ENCODE results near the gene TRAPPC10.

Gene TRAPPC10

DNA sequence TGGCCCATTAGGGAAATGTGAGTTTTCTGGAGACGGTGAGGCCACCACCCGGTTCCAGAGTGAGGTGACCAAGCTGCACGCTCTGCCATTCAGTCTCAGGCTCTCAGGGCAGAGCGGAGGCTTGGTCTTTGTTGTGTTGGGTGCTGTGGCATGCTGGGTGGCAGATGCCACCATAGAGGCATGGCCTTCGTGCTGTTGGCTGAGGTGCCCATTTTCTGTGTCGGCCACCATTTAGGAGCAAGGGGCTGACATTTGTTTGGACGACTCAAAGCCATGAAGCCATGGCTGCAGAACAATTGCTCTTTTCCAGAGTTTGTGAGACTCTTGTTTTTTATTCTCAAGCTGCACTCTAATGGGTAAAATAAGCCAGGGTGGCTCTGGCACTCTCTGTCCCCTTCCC, 58.3 kb downstream of the TRAPPC10 start:
- DNase-seq = no peak

DNA sequence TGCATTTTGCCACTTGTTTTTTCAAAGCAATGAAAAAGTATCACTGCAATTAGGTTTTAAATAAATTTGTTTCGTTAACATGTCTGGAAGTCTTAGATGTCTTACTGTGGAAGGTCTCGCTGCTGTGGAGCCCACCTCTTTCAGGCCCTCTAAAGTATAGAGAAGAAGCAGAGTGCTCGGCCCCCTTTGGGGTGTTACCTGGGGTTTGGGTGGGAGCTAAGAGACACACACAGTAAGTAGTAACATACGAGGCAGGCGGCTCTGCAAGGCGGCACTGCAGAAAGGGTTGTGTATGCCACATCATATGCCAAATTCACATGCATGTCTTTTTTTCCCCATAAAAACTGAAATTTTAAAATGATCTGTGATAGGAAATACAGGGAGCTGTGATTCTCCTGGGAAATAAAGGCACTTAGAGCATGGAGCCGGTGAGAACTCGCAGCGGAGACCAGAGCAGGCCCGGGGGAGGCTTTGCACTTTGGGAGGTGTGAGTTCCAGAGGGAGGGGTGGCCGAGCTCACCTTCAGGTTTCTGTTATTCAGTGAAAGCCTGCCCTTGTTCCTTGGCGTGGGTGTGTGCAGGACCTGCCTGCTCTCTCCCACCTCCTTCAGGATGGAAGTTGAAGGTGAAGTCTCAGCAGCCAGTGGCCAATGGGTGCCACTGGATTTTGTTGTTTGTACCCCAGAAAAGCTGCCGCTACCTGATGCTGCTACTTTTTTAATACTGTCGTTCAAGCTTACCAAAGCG, 59.4 kb downstream of the TRAPPC10 start:
- no peak for DNase-seq

DNA sequence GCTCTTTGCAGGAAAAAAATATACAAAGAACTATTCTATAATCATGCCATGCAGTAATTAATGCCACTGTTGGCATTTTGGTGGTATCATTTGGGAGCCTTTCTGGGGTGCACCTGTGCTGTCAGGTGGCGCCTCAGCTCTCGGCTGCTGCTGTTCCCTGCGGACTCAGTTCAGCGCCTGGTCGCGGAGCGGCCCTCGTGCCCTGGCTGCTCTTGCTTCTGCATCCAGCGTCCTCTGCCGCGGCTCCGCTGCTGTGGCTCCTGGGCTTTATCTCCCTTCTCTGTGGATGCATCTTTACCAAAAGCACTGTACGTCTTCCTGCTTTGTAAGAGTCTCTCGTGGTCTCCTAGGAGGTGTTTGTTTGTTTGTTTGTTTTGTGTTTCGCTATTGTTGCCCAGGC, 60.0 kb downstream of the TRAPPC10 start:
- no peak for DNase-seq

DNA sequence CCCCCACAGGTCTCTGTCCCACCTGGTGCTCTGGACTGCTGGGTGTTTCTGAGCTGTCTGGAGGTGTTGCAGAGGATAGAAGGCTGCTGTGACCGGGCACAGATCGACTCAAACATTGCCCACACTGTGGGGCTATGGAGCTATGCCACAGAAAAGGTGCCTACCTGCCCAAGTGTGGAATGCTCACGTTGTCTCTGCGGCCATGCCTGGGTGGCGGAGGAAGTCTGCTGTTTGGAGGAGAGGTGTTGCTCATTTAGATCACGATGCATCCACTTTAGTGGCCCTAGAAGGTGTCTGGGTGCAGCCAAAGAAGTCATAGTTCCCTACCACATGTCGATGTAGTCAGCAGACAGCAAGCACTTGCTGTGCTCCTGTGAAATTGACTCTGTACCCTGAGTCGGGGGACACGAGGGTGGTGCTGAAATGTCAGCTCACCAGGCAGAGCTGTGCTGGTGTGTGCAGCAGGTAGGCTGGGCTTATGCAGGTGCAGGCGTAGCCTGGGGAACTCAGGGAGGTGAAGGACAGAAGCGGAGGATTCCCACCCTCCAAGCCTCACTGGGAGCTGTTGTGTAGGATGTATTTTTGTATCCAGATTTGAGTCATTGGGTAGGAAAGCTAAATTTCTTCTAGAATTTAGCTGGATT, 62.3 kb downstream of the TRAPPC10 start:
- DNase-seq = no peak

DNA sequence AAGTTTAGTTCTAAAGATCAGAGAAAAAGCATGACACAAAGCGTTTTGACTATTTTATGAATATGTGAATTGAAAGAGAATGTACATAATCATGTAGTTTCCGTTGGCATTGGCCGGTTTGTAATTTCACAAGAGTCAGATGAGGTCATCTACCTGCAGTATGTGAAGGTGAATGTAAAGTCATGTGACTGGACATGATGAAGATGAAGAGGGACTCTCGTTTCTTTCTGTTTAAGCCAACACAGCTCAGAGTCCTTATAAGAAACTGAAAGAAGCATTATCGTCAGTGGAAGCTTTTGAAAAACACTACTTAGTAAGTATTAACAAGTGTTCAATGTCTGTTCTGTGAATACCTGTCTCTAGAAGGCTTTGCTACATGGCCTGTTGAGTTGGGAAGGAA, 64.2 kb downstream of the TRAPPC10 start:
- DNase-seq = no peak

DNA sequence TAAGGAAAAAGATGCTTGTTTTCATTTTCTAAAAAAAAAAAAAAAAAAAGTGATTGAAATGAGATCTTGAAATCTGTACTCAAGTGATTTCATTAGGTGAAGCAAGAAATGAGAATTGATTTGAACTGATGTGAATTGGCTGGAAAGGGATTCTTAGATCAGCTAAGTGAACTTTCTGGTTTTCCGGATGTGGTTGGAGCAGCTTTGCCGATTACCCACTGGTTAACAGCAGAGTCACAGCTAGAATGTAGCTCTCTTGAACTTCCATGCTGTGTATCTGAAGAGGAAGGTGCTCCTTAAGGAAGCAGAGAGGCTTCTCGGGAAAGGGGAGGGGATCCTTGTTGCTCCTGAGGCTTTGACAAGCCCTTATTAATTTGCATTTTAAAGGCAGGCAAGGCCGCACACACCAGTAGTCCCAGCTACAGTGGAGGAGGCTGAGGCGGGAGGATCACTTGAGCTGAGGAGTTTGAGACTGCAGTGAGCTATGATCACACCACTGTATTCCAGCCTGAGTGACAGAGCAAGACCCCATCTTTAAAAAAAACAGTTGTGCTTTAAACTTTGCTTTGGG, 66.4 kb downstream of the TRAPPC10 start:
- DNase-seq = no peak

DNA sequence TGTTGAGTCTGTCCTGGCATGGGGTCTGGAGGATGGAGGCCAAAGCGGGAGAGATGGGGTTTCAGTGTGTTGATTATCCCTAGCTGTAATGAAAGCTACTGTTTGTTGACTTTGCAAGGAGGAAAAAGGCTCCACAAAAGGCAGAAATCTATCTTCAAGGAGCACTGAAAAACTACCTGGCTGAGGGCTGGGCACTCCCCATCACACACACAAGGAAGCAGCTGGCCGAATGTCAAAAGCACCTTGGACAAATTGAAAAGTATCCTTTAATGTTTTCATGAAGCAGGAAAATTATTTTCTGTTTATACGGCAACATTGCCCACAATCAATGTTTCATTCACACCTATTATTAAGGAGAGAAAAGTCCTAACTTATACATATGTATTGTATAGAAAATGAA, 67.3 kb downstream of the TRAPPC10 start:
- DNase-seq = no peak

DNA sequence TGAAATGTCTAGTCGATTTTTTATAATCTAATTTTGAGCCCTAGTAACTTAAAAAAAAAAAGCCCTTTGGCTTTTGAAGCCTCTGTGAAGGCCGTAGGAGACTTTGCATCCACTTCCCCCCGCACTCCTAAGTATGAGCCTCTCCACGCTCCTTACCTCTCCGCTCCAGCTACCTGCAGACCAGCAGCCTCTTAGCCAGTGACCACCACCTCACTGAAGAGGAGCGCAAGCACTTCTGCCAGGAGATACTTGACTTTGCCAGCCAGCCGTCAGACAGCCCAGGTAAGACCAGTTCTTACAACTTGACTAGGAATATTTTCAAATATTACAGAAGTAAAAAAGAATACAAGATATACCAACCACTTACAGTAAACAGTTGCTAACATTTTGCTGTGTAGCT, 67.7 kb downstream of the TRAPPC10 start:
- DNase-seq = no peak

DNA sequence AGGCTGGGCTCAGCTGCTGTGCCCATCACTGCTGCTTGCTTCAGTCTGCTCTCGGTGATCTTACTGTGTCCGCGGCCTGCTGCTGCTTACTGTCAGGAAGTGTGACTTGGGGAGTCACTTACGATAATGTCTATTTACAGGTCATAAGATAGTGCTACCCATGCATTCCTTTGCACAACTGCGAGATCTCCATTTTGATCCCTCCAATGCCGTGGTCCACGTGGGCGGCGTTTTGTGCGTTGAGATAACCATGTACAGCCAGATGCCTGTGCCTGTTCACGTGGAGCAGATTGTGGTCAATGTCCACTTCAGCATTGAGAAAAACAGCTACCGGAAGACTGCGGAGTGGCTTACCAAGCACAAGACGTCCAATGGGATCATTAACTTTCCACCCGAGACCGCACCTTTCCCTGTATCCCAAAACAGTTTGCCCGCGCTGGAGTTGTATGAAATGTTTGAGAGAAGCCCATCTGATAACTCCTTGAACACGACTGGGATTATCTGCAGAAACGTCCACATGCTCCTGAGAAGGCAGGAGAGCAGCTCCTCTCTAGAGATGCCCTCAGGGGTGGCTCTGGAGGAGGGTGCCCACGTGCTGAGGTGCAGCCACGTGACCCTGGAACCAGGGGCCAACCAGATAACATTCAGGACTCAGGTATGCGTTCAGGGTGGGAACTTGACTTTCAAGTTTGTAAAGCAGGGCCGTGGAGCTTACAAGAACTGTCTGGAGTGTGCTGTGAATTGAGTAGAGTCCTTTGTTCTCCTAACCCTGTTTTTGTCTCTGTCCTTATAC, 70.7 kb downstream of the TRAPPC10 start:
- DNase-seq = no peak

DNA sequence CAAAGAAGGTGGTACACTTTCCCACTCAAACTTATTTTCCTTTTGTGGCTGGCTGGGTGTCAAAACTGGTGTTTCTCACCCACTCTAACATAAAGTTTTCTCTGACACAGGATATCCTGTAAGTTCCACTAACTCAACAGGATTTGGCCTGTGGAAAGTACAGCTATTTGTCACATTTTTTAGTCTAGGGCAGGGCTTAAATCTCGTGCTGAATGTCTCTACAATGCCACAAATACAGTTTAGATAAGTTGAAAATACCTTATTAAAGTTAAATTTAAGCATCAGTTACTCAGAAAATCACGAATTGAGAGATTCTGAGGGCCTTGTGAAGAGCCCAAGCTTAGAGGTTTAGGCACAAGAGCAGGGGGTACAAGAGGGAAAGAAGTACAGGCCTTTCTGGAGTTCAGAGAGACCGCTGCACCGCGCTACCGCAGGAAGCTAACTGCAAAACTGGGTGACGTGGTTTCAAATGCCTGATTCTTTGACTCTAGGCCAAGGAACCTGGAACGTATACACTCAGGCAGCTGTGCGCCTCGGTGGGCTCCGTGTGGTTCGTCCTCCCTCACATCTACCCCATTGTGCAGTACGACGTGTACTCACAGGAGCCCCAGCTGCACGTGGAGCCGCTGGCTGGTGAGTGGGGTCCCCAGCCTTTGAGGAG, 71.7 kb downstream of the TRAPPC10 start:
- no peak for DNase-seq

DNA sequence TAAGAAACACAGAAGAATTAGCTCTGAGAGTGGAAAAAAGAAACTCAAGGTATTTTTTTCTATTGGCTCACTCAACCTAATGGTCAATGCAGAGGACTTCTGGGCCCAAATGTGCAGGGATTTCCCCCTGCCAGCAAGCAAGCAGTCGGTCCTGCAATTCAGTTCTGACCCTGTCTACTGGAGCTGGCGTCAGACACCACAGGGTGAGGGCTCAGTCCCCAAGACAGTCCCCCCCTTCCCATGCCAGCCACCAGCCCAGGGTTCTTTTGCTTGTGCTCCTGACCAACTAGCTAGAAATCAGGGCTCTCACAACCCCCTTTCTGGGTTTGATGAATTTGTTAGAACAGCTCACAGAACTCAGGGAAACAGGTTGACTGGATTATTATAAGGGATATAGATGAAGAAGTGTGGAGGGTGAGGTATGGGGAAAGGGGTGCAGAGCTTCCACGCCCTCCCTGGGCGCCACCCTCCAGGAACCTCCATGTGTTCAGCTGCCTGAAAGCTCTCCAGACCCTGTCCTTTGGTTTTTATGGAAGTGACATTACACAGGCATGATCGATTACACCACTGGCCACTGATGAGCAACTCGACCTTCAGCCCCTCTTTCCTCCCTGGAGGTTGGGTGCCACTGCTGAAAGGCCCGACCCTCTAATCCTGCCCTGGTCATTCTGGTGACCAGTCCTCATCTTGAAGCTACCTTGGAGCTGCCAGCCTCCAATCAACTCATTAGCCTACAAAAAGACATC, 72.6 kb downstream of the TRAPPC10 start:
- no peak for DNase-seq

DNA sequence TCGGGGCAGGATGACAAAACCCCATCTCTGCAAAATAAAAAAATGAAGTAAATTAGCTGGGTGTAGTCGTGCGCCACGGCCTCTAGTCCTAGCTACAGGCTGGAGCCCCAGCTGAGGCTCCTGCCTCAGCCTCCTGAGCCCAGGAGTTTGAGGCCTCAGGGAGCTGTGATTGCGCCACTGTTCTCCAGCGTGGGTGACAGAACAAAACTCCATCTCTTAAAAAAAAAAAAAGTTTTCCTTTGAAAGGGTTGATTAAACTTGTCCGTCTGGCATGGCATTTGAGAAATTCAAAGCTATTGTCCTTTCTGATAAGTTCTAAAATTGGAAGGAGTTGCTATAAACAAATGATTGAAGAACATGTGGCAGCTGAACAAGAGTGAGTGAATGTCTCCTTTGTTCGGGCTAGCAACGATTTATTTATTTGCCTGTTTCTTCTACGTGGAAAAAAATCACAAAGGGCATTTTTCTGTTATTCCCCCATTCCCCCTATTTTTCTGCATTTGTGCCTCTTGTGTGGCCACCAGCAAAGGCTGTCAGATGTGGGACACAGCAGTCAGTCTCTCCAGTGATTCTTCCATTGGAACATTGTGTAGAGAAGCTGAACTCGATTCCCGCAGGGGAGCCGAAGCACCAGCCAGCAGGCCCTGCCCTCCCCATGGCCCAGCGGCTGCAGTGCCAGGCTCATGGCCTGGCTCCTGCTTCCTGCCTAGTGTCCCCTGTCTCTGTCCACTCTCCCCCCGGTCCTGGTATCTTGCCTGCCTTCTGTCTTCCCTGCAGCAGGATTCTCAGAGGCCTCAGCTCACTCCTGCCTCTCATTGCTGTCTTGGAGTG, 73.6 kb downstream of the TRAPPC10 start:
- DNase-seq = no peak

DNA sequence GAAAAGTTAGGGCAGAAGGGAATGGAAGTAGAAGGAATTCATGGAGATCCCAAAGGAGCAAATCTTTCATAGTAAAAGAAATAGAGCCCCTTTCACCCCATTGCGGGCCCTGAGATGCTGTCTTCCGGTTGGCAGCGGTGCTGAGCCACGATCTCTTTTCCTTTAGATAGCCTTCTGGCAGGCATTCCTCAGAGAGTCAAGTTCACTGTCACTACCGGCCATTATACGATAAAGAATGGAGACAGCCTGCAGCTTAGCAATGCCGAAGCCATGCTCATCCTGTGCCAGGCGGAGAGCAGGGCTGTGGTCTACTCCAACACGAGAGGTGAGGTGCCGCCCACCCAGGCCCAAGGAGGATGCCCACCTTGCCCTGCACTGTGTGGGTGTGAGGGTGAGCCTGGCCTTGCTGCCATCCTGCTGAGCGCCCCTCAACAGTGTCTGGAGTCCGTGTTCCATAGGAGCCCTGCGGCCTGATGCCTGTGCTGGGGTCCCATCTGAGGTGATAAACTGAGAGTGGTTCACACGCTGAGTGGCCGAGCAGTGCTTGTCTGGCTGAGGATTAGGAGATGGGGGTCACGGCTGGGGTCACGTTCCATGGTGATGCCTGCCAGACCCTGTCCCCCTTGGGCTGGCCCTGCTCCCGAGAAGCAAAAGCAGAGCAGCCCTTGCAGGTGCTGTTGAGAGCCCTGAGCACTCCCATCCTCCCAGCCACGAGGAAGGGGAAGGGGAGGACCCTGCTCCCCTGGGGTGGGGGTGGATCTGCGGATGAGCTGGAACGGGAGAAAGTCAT, 74.7 kb downstream of the TRAPPC10 start:
- no peak for DNase-seq

DNA sequence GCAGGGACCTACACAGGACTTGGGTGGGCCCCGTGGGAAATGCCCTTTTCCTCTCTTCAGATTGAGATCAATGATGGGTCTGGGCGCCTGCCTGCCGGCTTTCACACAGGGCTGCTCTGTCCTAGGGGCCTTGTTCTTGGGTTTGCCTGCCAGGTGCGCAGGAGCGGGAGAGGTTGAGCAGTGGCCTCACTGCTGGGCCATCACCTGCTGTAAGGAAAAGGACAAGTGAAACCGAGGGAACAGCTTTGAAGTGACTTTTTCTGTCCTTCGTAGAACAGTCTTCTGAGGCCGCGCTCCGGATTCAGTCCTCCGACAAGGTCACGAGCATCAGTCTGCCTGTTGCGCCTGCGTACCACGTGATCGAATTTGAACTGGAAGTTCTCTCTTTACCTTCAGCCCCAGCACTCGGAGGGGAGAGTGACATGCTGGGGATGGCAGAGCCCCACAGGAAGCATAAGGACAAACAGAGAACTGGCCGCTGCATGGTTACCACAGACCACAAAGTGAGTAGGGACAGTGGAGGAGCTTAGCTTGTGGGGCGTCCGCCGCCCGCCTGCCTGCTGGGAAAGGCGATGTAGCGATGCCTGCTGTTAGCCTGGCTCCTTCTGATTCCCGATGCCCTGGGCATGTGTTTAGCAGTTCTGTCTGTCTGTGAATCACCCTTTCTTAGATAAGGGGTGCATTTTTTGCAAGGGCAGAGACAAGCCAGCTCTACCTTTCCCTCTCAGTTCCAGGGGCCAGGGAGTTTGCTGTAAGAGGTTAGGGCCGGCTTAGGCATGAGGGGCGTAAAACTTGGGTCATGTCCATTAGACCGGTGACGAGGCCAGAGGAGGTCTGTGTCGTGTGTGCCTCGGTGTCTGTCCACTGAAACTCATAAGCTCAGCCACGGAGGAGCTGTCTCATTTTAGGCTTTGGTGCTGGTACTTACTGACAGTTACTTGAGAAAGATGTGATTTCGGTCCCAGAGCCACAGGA, 75.6 kb downstream of the TRAPPC10 start:
- DNase-seq = no peak

DNA sequence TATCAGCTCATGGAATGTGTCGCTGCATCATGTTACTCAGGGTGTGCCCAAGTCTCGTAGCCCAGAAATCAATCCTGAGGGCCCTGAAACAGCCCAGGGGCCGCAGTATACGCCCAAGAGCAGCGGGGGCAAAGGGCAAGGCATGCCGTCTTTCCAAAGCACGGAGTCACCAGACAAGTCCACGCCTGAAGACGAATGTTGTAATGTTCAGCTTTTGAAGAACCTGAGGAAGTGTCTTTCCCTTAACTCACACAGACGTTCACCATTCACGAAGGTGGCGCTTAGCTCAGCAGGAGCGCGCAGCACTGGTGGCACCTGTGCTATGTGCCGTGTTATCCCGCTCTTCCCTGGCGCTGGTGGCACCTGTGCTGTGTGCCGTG, 76.3 kb downstream of the TRAPPC10 start:
- no peak for DNase-seq

DNA sequence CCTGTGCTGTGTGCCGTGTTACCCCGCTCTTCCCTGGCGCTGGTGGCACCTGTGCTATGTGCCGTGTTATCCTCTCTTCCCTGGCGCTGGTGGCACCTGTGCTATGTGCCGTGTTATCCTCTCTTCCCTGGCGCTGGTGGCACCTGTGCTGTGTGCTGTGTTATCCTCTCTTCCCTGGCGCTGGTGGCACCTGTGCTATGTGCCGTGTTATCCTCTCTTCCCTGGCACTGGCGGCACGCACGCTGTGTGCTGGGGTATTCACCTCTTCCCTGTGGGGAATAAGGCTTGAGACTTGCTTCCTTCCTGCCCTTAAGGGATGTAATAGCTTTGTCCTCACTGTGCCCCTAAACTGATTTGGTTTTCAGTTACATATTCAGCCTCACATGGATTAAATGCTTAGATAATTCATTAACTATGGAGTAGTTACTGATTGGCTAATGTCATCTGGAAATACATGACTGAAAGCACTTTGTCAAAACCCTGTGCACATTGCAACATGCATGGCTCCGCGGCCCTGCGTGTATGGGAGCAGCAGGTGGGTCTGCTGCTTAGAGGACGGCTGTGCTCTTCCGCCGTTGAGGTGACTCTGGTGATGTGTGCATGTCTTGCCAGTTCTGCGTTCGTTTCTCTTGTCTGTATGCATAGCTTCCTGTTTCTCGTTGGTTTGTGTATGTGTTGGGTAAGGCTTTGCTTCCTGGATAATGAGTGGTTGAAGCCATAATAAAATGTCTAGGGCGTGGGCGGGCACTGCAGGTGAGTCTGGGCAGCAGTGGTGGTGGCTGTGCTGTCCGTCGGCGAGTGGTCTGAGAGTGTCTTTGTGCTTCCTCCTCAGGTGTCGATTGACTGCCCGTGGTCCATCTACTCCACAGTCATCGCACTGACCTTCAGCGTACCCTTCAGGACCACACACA, 77.1 kb downstream of the TRAPPC10 start:
- DNase-seq = no peak

DNA sequence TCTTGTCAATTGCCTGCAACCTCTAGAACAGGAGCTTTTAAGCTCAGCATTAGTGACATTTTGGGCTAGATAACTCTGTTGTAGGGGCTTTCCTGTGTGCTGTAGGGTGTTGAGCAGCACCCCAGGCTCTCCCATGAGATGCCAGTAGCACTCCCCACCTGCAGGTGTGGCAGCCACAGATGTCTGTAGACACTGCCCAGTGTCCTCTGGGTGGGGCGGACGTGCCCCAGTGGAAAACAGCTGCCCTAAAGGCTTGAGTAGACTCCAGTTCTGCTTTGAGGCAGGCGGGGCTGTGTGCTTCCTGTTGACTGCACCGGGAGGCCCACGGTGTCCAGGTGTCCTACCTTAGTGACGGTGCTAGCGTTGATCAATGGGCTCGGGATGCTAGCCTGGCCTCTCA, 78.2 kb downstream of the TRAPPC10 start:
- no peak for DNase-seq

DNA sequence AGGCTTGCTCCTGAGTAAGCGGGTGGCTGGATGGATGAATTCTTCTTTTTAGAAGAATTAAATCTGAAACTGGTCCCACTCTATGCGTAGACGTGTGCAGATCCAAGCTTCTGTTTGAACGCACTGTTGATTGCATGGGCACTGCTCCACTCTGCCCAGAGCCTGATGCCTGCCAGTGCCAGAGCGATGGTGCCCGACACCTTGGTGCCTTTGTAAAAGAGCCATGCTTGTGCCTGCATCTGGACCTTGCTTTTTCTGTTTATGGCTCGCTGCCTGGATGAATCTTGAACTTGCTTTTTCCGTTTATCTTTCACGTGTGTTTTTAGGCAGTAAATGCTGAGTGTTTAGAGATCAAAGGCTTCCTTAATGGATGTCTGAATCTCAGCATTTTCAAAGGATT, 80.1 kb downstream of the TRAPPC10 start:
- DNase-seq = no peak
